Colonic mucosa (tissue), 4 donors: Measurements from ENCODE around the gene NEU4. TPM values are rescaled to one million over a fixed set of nuclear protein-coding genes. Genes with fewer than 3 reads are reported as not detected.

Experiments used
- DNase-seq: peaks from one replicate; pipeline ENCODE4 v3.0.0-alpha.2; 2020
- H3K27ac ChIP-seq: fragments of 200-600 bp; one replicate; pipeline ENCODE4 v1.8.0; 2021
- H3K27me3 ChIP-seq: fragments of 200-600 bp; one replicate; pipeline ENCODE4 v1.8.0; 2021
- H3K36me3 ChIP-seq: fragments of 200-600 bp; one replicate; pipeline ENCODE4 v1.8.0; 2021
- H3K4me1 ChIP-seq: fragments of 200-600 bp; one replicate; pipeline ENCODE4 v1.8.0; 2021; ENCODE audit warnings: mild to moderate bottlenecking
- H3K4me3 ChIP-seq: fragments of 200-600 bp; one replicate; pipeline ENCODE4 v1.8.0; 2021
- H3K9ac ChIP-seq, 2 donors: one replicate each; pipeline ENCODE4 v1.7.0; 2013; ENCODE audit warnings: control low read depth in 2 of 2, low read depth in 2 of 2, low read length in 2 of 2
- H3K9me3 ChIP-seq: fragments of 200-600 bp; one replicate; pipeline ENCODE4 v1.8.0; 2021
- CTCF ChIP-seq: fragments of 200-600 bp; IDR thresholded peaks from one replicate; pipeline ENCODE4 v1.8.0; 2022; ENCODE audit warnings: antibody characterized with exemption, mild to moderate bottlenecking
- intact Hi-C: fragments of 100-400 bp; cut with DNase I; formaldehyde crosslinking; loops from one replicate; pipeline ENCODE4 v1.14.1; 2022
- total RNA-seq, 2 donors: library from RNA; stranded (reverse); fragmentation: NEBNext Ultra II Directional in 1 of 2; extraction: Animal tissue kit (Norgen Biotek cat#: 25700) in 1 of 2; gene quantifications; one replicate each; pipeline ENCODE4 v1.2.1, GENCODE V29; 2021
- donor health status: healthy.
- donor health status: DM: no; HTN: no; CAD: no.
- donor health status: DM: no; HTN: no; CAD: no.

Gene NEU4
- total RNA-seq, 2 donors from 2014 or later, result 36.9 to 84.5 TPM

GRCh38 chr2:241811952-241812729 lies 3.1 kb downstream of the NEU4 start:
- no peak for TF ChIP-seq CTCF
- Histone ChIP-seq H3K27ac (no peak overlapping the region), H3K4me1 (no peaks in the 10 kb centered on the region), H3K27me3 (no peaks in the 10 kb centered on the region), H3K9ac (no peak overlapping the region), H3K36me3 (no peaks in the 10 kb centered on the region), H3K9me3 (no peaks in the 10 kb centered on the region), H3K4me3 (no peak overlapping the region)
- no peak for DNase-seq
- intact Hi-C loops, result no loop called here

- Histone ChIP-seq H3K36me3 (no peaks in the 10 kb centered on the region), H3K4me3 (no peak overlapping the region), H3K4me1 (no peaks in the 10 kb centered on the region), H3K9me3 (no peaks in the 10 kb centered on the region), H3K27me3 (no peaks in the 10 kb centered on the region), H3K9ac (no peak overlapping the region), H3K27ac (no peak overlapping the region)
- TF ChIP-seq CTCF, result no peak
- intact Hi-C loops, result no loop called here
- no peak for DNase-seq
Measured at GRCh38 chr2:241812730-241813643, 4.0 kb downstream of the NEU4 start.

- intact Hi-C loops, result no loop called here
- no peak for DNase-seq
- Histone ChIP-seq H3K27me3 (no peaks in the 10 kb centered on the region), H3K4me3 (no peak overlapping the region), H3K9ac (no peak overlapping the region), H3K9me3 (no peaks in the 10 kb centered on the region), H3K4me1 (peaks cover 4% of the 10 kb centered on the region), H3K27ac (no peak overlapping the region), H3K36me3 (no peaks in the 10 kb centered on the region)
- TF ChIP-seq CTCF, result no peak
Measured at GRCh38 chr2:241813644-241814392, 4.8 kb downstream of the NEU4 start.

GRCh38 chr2:241814393-241814642 lies 5.3 kb downstream of the NEU4 start:
- TF ChIP-seq CTCF, result no peak
- intact Hi-C loops, result no loop called here
- no peak for DNase-seq
- Histone ChIP-seq H3K9me3 (no peaks in the 10 kb centered on the region), H3K4me3 (no peak overlapping the region), H3K27ac (no peak overlapping the region), H3K4me1 (peaks cover 4% of the 10 kb centered on the region), H3K36me3 (no peaks in the 10 kb centered on the region), H3K9ac (no peak overlapping the region), H3K27me3 (no peaks in the 10 kb centered on the region)

GRCh38 chr2:241814643-241815476 lies 5.9 kb downstream of the NEU4 start:
- H3K4me1 ChIP-seq, result peaks cover 4% of the 10 kb centered on the region
- no peaks in the 10 kb centered on the region for H3K27me3 ChIP-seq
- no peak overlapping the region for H3K4me3 ChIP-seq
- no peaks in the 10 kb centered on the region for H3K36me3 ChIP-seq
- H3K27ac ChIP-seq, result no peak overlapping the region
- intact Hi-C loops, result no loop called here
- no peak for DNase-seq
- H3K9me3 ChIP-seq, result no peaks in the 10 kb centered on the region
- TF ChIP-seq CTCF, result no peak
- H3K9ac ChIP-seq, result no peak overlapping the region
